Measurements from ENCODE around the gene DHX30.

DNA sequence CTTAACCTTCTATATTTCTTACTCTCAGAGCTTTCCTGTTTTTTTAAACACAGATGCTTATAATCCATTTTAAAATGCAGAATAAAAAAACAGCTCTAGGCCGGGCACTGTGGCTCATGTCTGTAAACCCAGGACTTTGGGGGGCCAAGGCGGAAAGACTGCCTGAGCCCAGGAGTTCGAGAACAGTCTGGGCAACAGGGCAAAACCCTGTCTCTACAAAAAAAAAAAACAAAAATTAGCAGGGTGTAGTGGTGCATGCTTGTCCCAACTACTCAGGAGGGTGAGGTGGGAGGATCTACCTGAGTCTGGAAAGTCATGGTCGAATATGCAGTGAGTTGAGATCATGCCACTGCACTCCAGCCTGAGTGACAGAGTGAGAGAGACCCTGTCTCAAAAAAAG, 36.8 kb upstream of the DHX30 start:
- no peak for TF ChIP-seq POLR2A (IDR thresholded peaks at IDR 0.05)
- TF ChIP-seq, protein P1, sequence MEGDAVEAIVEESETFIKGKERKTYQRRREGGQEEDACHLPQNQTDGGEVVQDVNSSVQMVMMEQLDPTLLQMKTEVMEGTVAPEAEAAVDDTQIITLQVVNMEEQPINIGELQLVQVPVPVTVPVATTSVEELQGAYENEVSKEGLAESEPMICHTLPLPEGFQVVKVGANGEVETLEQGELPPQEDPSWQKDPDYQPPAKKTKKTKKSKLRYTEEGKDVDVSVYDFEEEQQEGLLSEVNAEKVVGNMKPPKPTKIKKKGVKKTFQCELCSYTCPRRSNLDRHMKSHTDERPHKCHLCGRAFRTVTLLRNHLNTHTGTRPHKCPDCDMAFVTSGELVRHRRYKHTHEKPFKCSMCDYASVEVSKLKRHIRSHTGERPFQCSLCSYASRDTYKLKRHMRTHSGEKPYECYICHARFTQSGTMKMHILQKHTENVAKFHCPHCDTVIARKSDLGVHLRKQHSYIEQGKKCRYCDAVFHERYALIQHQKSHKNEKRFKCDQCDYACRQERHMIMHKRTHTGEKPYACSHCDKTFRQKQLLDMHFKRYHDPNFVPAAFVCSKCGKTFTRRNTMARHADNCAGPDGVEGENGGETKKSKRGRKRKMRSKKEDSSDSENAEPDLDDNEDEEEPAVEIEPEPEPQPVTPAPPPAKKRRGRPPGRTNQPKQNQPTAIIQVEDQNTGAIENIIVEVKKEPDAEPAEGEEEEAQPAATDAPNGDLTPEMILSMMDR (IDR thresholded peaks at IDR 0.05), result no peak

Data from ovary (tissue), 3 donors.